Thymus (tissue), 2 donors: Measurements from ENCODE around the gene SET. TPM values are rescaled to one million over a fixed set of nuclear protein-coding genes. Genes with fewer than 3 reads are reported as not detected.

Experiments
- polyA plus RNA-seq: library from polyadenylated mRNA; stranded (reverse); fragments of 200-250 nt; gene quantifications from one replicate; pipeline ENCODE4 v1.2.3, GENCODE V29; 2013
- total RNA-seq: library from RNA; stranded (reverse); fragments of 120-200 nt; gene quantifications from one replicate; pipeline ENCODE4 v1.2.4, GENCODE V29; 2013
- donor health status: healthy.

The SET gene
- total and polyA plus RNA-seq, 2 donors, result 177 to 654 TPM

Other genes starting within 250 kb of the SET start
- 34.4 TPM for gene ODF2, start 233.2 kb upstream of the SET start, total RNA-seq
- gene ODF2, start 233.2 kb upstream of the SET start, polyA plus RNA-seq, result 22.7 TPM
- gene GLE1, start 184.5 kb upstream of the SET start, total RNA-seq, result 36.8 TPM
- 23.7 TPM for gene GLE1, start 184.5 kb upstream of the SET start, polyA plus RNA-seq
- 109 TPM for gene SPTAN1, start 136.6 kb upstream of the SET start, total RNA-seq
- gene SPTAN1, start 136.6 kb upstream of the SET start, polyA plus RNA-seq, result 136 TPM
- 56.1 TPM for gene DYNC2I2, start 32.4 kb upstream of the SET start, total RNA-seq
- 37.5 TPM for gene DYNC2I2, start 32.4 kb upstream of the SET start, polyA plus RNA-seq
- gene PKN3, start 13.3 kb downstream of the SET start, total RNA-seq, result 3.8 TPM
- 10.4 TPM for gene PKN3, start 13.3 kb downstream of the SET start, polyA plus RNA-seq
- 20.7 TPM for gene ZDHHC12, start 34.9 kb downstream of the SET start, total RNA-seq
- gene ZDHHC12, start 34.9 kb downstream of the SET start, polyA plus RNA-seq, result 46.4 TPM
- gene ZER1, start 82.7 kb downstream of the SET start, total RNA-seq, result 11.3 TPM
- gene ZER1, start 82.7 kb downstream of the SET start, polyA plus RNA-seq, result 23.0 TPM
- gene TBC1D13, start 98.0 kb downstream of the SET start, total RNA-seq, result 5.0 TPM
- 19.4 TPM for gene TBC1D13, start 98.0 kb downstream of the SET start, polyA plus RNA-seq
- gene ENDOG, start 129.3 kb downstream of the SET start, total RNA-seq, result 21.5 TPM
- 11.0 TPM for gene ENDOG, start 129.3 kb downstream of the SET start, polyA plus RNA-seq
- 24.3 TPM for gene SPOUT1, start 140.6 kb downstream of the SET start, total RNA-seq
- 48.5 TPM for gene SPOUT1, start 140.6 kb downstream of the SET start, polyA plus RNA-seq
- gene KYAT1, start 192.7 kb downstream of the SET start, total RNA-seq, result 16.1 TPM
- gene KYAT1, start 192.7 kb downstream of the SET start, polyA plus RNA-seq, result 9.9 TPM
- gene LRRC8A, start 192.9 kb downstream of the SET start, total RNA-seq, result 9.5 TPM
- gene LRRC8A, start 192.9 kb downstream of the SET start, polyA plus RNA-seq, result 10.3 TPM
- gene PHYHD1, start 231.8 kb downstream of the SET start, total RNA-seq, result 9.7 TPM
- 25.6 TPM for gene PHYHD1, start 231.8 kb downstream of the SET start, polyA plus RNA-seq